NB4 (cell line): Measurements from ENCODE around the gene HRH2.
"Not testable (repeated sequence)": the region's sequence is repeated elsewhere in the genome, so short reads cannot be mapped to it uniquely, and the experiment has no call there.

Experiments used
- DNase-seq: peaks from one replicate; pipeline ENCODE4 v3.0.0; 2010; ENCODE audit warnings: low read depth
- H3K4me3 ChIP-seq: one replicate; pipeline ENCODE4 v1.5.1; 2011; ENCODE audit warnings: mild to moderate bottlenecking, low read depth, low read length, moderate library complexity
- MYC ChIP-seq: IDR thresholded peaks from 2 replicates; pipeline ENCODE4 v1.6.1; 2011; ENCODE audit warnings: low read depth, low read length
- POLR2A ChIP-seq: IDR thresholded peaks from 2 replicates; pipeline ENCODE4 v1.6.1; 2011; ENCODE audit warnings: mild to moderate bottlenecking; ENCODE audit not compliant: insufficient read length; ENCODE audit errors: extremely low read depth
- TF ChIP-seq, protein P1 (sequence below): IDR thresholded peaks from one replicate; pipeline ENCODE4 v1.5.1; 2012; ENCODE audit warnings: low read depth, low read length
- TF ChIP-seq, protein P2 (sequence below): IDR thresholded peaks from 2 replicates; pipeline ENCODE4 v1.6.1; 2011; ENCODE audit warnings: low read depth, low read length

The HRH2 gene

DNA sequence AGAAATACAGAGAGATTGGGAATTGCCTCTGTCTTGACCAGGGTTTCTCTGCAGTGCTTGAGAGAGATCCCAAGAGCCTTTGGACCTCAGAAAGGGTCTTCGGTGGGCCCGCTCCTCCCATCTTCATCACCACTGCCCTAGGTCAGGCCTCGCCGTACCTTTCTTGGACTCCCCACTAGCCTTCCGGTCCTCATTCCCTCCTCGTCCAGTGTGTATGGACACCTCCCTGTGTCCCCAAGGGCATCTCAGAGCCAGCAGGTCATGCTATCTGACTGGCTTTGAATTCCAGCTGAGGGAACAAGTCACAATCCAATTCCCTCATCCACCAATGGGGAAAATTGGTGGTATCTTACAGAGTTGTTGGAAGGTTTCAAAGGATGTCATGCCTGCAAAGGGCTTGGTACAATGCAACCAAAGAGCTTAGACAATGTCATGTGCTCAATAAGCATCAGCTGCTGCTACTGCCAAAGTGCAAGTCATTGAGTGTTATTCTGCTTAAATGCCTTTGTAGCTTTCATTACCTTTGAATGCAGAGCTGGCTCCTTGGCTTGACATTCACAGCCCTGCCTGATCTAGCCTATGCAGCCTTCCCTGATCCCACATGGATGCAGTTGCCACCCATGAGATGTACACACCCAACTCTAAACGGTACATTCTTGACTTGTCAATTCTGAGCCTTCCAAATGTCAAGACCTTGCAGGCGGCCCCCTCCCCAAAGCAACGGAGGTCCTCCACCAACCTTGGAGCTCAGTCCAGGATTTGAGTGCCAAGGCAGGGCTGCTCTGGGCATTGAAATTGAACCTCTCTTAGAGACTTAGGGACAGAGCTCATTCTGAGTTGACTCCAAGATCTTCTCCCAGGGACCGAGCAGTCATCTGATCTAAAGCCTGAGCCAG lies 58.0 kb downstream of the HRH2 start:
- no peak overlapping the region for H3K4me3 ChIP-seq
- DNase-seq = no peak
- no peak for TF ChIP-seq MYC
- TF ChIP-seq, protein P1, sequence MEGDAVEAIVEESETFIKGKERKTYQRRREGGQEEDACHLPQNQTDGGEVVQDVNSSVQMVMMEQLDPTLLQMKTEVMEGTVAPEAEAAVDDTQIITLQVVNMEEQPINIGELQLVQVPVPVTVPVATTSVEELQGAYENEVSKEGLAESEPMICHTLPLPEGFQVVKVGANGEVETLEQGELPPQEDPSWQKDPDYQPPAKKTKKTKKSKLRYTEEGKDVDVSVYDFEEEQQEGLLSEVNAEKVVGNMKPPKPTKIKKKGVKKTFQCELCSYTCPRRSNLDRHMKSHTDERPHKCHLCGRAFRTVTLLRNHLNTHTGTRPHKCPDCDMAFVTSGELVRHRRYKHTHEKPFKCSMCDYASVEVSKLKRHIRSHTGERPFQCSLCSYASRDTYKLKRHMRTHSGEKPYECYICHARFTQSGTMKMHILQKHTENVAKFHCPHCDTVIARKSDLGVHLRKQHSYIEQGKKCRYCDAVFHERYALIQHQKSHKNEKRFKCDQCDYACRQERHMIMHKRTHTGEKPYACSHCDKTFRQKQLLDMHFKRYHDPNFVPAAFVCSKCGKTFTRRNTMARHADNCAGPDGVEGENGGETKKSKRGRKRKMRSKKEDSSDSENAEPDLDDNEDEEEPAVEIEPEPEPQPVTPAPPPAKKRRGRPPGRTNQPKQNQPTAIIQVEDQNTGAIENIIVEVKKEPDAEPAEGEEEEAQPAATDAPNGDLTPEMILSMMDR = no peak
- TF ChIP-seq, protein P2, sequence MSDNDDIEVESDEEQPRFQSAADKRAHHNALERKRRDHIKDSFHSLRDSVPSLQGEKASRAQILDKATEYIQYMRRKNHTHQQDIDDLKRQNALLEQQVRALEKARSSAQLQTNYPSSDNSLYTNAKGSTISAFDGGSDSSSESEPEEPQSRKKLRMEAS = no peak
- TF ChIP-seq POLR2A = no peak

DNA sequence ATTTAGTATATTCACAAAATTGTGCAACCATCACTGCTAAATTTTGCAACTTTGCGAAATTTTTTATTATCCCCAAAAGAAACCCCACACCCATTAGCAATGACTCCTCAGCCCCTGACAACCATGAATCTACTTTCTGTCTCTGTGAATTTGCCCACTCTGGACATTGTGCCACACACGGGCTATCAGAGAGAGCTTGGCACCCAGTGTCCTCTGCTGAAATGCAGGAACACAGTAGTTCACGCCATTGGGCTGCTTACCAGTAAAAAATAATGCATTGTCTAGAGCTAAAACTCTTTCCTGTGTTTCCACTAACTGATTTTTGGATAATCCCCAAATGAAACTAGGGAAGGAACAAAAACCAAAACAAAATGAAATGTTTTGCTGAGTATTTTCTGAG lies 60.0 kb downstream of the HRH2 start:
- peak; percentile 16 for DNase-seq
- H3K4me3 ChIP-seq = no peak overlapping the region
- TF ChIP-seq, protein P1 = no peak
- TF ChIP-seq MYC (no peak), POLR2A (no peak)
- TF ChIP-seq, protein P2 = no peak

DNA sequence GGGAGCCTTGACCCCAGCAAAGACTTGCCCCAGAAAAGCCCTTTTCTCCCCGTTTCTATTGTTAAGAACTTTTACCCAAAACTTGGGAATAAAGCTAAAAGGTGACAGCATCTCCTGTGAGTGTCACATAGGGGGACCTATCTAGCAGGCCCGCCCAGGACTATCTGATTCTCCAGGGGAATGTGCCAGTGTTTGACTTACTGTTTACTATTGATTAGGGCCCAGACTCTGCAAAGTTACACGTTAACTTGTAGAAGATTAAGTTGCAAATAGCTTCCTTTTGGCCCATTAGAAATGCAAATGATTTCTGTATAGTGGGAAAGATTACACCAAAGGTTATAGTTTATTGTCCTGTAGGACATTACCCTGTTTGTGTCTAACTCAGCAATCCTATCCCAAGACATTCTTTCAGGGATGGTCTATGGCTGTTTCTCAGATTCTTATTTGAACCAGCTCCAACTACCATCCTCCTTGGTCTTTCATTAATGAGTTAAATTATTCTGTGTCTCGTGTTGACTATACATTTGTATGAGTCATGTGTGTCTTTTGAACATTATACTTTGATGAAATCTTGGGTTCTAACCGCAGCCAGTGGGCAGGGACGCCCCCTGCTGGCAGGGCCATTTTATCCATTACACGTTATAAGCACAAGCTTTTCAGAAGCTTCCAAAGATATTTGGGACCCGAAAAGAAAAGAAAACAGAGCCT lies 60.7 kb downstream of the HRH2 start:
- no peak overlapping the region for H3K4me3 ChIP-seq
- DNase-seq = peak; percentile 69
- TF ChIP-seq MYC (no peak), POLR2A (no peak)
- TF ChIP-seq, protein P1 = peak; percentile 69
- TF ChIP-seq, protein P2 = no peak

GRCh38 chr5:175719109-175719432 lies 61.2 kb downstream of the HRH2 start:
- H3K4me3 ChIP-seq, DNase-seq: not testable (repeated sequence)

- no peak for DNase-seq
- TF ChIP-seq MYC (no peak), POLR2A (no peak)
- TF ChIP-seq, protein P2 = no peak
- TF ChIP-seq, protein P1 = no peak
- no peak overlapping the region for H3K4me3 ChIP-seq
Observed at GRCh38 chr5:175724314-175725275, 66.7 kb downstream of the HRH2 start.

DNA sequence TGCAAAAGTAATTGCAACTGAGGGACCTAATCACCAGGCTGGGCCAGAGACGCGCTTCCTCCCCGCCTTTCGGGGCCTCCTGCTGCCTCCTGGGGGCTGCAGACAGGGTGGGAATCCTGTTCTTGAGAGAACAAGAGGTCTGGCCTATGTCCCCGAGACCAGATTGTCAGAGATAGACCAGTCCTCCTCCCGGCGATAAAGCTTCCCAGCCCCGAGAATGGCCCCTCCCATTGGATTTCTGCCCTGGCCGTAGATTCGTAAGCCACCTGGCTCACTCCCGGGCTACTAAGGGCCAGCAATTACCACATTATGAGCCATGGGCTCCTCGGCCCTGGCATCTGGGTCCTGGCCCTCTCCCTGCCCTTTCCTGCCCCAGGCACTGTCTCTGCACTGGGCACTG lies 70.4 kb downstream of the HRH2 start:
- no peak overlapping the region for H3K4me3 ChIP-seq
- TF ChIP-seq, protein P1 = no peak
- TF ChIP-seq POLR2A (no peak), MYC (no peak)
- TF ChIP-seq, protein P2 = no peak
- no peak for DNase-seq
